ENCODE results near the gene BCAP29.

Gene BCAP29

GRCh38 chr7:107563775-107564552 lies 16.1 kb upstream of the BCAP29 start, which contains the start of the genes COG5 and DUS4L:
COG5 (minus strand) TSS chr7:107563920; CDS start chr7:107563896, 24 bp downstream.
DUS4L (plus strand) TSS chr7:107563971; CDS start chr7:107567071, 3,100 bp downstream.
- Mint-ChIP-seq H3K4me1 (peaks cover 60% of the 10 kb centered on the region), H3K4me3 (peak within 1 kb of the TSS; percentile 78), H3K27ac (ENCODE audit: low read depth) (peak within 1 kb of the TSS; percentile 92), H3K27me3 (no peaks in the 10 kb centered on the region), H3K36me3 (ENCODE audit: insufficient read depth) (peaks cover 8% of the 10 kb centered on the region), H3K9me3 (no peaks in the 10 kb centered on the region)
- DNase-seq (ENCODE audit: low spot score in 2 of 2) = peak; percentile 71 to 74
- peak; percentile 90 for ATAC-seq (replicated peaks; ENCODE audit: extremely low read depth, poor library complexity, severe bottlenecking)

- H3K4me3 Mint-ChIP-seq = peak overlapping the region; percentile 78
- ATAC-seq (replicated peaks; ENCODE audit: extremely low read depth, poor library complexity, severe bottlenecking) (no peak), DNase-seq (ENCODE audit: low spot score in 2 of 2) (no peak)
- H3K4me1 Mint-ChIP-seq = peaks cover 55% of the 10 kb centered on the region
- no peaks in the 10 kb centered on the region for H3K9me3 Mint-ChIP-seq
- H3K27ac Mint-ChIP-seq (ENCODE audit: low read depth) = peak overlapping the region; percentile 92
- H3K36me3 Mint-ChIP-seq (ENCODE audit: insufficient read depth) = peaks cover 8% of the 10 kb centered on the region
- H3K27me3 Mint-ChIP-seq = no peaks in the 10 kb centered on the region
These were observed 15.3 kb upstream of the BCAP29 start for GRCh38 chr7:107564553-107565298.

DNA sequence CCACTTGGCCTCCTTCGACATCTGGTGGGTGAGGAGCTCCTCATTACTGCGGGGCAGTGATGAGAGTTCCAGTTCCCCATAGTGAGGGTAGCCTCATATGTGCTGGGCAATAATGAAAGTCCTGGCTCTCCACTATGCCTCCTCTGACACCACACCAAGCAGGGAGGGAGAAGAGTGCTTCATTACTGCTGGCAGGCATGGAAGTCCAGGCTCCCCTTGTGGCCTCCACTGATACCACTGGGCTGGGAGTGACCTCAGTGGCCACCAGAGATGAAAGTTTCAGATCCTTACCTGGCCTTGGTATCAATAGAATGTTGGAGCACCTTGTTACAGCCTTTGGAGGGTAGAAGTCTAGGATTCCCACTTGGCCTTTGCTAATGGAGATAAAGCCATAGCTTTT lies 9.7 kb upstream of the BCAP29 start:
- H3K27ac Mint-ChIP-seq (ENCODE audit: low read depth) = no peak overlapping the region
- DNase-seq (ENCODE audit: low spot score in 2 of 2) = no peak
- peaks cover 6% of the 10 kb centered on the region for H3K4me1 Mint-ChIP-seq
- ATAC-seq (replicated peaks; ENCODE audit: extremely low read depth, poor library complexity, severe bottlenecking) = no peak
- H3K27me3 Mint-ChIP-seq = no peaks in the 10 kb centered on the region
- H3K4me3 Mint-ChIP-seq = no peak overlapping the region
- H3K9me3 Mint-ChIP-seq = no peaks in the 10 kb centered on the region
- peaks cover 4% of the 10 kb centered on the region for H3K36me3 Mint-ChIP-seq (ENCODE audit: insufficient read depth)

- H3K4me1 Mint-ChIP-seq = no peaks in the 10 kb centered on the region
- ATAC-seq (replicated peaks; ENCODE audit: extremely low read depth, poor library complexity, severe bottlenecking) (no peak), DNase-seq (ENCODE audit: low spot score in 2 of 2) (no peak)
- no peak overlapping the region for H3K4me3 Mint-ChIP-seq
- no peaks in the 10 kb centered on the region for H3K27me3 Mint-ChIP-seq
- H3K27ac Mint-ChIP-seq (ENCODE audit: low read depth) = no peak overlapping the region
- H3K9me3 Mint-ChIP-seq = no peaks in the 10 kb centered on the region
- peaks cover 8% of the 10 kb centered on the region for H3K36me3 Mint-ChIP-seq (ENCODE audit: insufficient read depth)
These were observed 6.5 kb upstream of the BCAP29 start for GRCh38 chr7:107573537-107573936.

DNA sequence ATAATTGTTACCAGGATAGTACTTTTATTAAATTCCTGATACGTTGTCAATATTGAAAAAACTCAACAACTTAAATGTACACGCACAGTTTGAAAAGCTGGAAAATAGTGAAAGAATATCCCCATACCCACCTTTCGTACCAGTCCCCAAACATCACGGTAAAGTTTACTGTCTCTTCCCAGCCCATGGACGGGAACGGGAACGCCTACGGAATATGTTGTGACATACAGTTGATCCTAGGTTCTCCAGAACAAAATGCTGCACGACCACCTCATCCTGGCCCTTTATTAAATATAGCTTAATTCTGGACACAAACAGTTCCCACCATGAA lies 527 bp upstream of the BCAP29 start:
- Mint-ChIP-seq H3K4me1 (peaks cover 18% of the 10 kb centered on the region), H3K27ac (ENCODE audit: low read depth) (peak overlapping the region; percentile 36), H3K9me3 (no peaks in the 10 kb centered on the region), H3K4me3 (peak overlapping the region; percentile 79), H3K36me3 (ENCODE audit: insufficient read depth) (peaks cover 4% of the 10 kb centered on the region), H3K27me3 (no peaks in the 10 kb centered on the region)
- no peak for ATAC-seq (replicated peaks; ENCODE audit: extremely low read depth, poor library complexity, severe bottlenecking)
- DNase-seq (ENCODE audit: low spot score in 2 of 2) = no peak

DNA sequence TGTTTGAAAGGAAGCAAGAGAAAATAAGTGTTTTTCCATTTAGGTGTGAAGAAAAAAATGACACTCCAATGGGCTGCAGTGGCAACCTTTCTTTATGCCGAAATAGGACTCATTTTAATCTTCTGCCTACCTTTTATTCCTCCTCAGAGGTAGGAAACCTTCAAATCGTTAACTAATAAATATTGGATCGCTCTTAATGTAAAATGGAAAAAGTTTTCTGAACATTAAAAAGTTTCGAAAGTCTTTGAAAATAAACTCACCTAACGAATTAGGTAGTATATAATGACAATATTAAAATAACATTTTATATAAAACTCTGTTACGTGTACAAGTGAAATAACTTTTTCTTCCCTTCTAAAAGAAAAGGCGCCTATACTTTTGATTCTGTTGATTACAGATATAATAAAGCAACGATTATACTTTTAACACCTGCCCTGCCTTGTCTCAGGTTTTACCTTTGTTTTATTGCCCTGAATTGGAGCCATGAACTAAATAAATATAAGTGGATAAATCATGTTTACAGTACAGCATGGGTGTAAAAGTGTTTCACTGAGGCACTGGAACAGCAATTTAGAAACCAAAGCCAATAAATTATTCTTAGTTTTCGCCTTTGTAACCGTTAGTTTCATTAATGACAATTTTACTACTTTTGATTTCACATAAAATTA lies 804 bp downstream of the BCAP29 start:
- peak overlapping the region; percentile 79 for H3K4me3 Mint-ChIP-seq
- ATAC-seq (replicated peaks; ENCODE audit: extremely low read depth, poor library complexity, severe bottlenecking) = no peak
- H3K9me3 Mint-ChIP-seq = no peaks in the 10 kb centered on the region
- H3K27me3 Mint-ChIP-seq = no peaks in the 10 kb centered on the region
- peak overlapping the region; percentile 36 for H3K27ac Mint-ChIP-seq (ENCODE audit: low read depth)
- peaks cover 18% of the 10 kb centered on the region for H3K4me1 Mint-ChIP-seq
- H3K36me3 Mint-ChIP-seq (ENCODE audit: insufficient read depth) = peaks cover 6% of the 10 kb centered on the region
- no peak for DNase-seq (ENCODE audit: low spot score in 2 of 2)

DNA sequence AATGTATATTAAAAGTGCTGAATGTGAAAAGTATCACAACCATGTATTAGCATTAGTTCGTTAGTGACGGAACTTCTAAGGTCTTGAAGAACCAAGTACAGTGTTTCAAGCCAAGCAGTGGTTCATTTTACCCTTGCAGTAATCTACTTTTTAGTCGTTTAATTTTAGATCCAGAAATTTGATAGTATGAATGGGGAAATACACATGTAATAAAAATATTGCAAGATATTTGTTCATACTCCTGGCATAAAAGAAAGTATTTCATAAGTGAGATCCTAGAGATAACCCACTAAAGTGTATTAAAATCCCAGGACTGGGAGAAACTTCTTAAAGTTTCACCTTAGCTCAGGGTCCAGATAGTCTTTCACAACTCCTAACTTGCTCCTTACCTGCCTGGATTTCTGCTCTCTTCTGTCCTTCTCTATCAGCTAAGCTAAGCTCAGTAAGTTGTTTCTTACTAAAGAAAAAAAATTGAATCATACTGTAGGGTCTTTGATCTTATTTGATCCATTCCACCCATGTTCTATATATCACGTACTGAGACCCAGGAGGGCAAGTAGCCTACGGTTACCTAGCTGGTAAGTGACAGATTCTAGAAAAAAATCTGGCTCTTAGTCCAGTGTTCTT lies 1.5 kb downstream of the BCAP29 start:
- H3K27me3 Mint-ChIP-seq = no peaks in the 10 kb centered on the region
- H3K36me3 Mint-ChIP-seq (ENCODE audit: insufficient read depth) = peaks cover 6% of the 10 kb centered on the region
- H3K4me3 Mint-ChIP-seq = peak overlapping the region; percentile 79
- H3K9me3 Mint-ChIP-seq = no peaks in the 10 kb centered on the region
- no peak for ATAC-seq (replicated peaks; ENCODE audit: extremely low read depth, poor library complexity, severe bottlenecking)
- H3K4me1 Mint-ChIP-seq = peaks cover 18% of the 10 kb centered on the region
- no peak for DNase-seq (ENCODE audit: low spot score in 2 of 2)
- peak overlapping the region; percentile 36 for H3K27ac Mint-ChIP-seq (ENCODE audit: low read depth)

DNA sequence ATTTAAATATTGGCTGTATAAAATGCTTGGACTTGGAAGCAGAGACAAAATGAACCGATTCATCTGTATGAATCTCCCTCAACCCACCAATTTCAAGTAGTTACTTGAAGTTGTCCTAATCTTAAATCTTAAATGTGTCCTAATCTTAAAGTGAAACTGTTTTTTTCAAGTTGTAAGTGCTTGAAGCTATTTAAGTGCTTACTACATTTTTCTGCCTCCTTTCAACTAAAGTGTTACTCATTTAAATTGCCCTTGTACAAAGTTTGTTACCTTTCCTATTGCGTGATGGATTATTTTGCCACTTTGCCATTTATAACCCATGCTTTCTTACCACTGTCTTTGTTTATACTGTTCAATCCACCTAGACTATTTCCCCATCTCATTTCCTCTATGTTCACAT lies 2.8 kb downstream of the BCAP29 start:
- H3K4me3 Mint-ChIP-seq = no peak overlapping the region
- H3K27ac Mint-ChIP-seq (ENCODE audit: low read depth) = no peak overlapping the region
- peaks cover 6% of the 10 kb centered on the region for H3K36me3 Mint-ChIP-seq (ENCODE audit: insufficient read depth)

DNA sequence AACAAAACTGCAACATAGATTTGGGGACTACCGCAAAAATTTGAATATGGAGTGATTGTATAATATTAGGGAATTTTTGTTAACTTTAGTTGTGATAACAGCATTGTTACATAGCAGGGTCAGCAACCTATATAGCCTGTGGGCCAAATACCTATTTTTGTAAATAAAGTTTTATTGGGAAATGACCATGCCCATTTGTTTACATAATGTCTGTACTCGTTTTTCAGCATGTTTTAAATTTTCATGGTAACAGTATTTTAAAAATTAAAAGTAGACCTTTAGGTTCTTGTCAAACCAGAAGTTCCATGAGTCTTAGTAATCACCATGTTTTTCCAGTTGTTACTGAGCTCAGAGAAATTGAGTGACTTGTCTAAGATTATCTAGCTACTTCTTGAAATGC lies 4.7 kb downstream of the BCAP29 start:
- Mint-ChIP-seq H3K9me3 (no peaks in the 10 kb centered on the region), H3K4me3 (no peak overlapping the region), H3K27ac (ENCODE audit: low read depth) (no peak overlapping the region), H3K4me1 (peaks cover 23% of the 10 kb centered on the region), H3K36me3 (ENCODE audit: insufficient read depth) (peaks cover 4% of the 10 kb centered on the region), H3K27me3 (no peaks in the 10 kb centered on the region)
- DNase-seq (ENCODE audit: low spot score in 2 of 2) (no peak), ATAC-seq (replicated peaks; ENCODE audit: extremely low read depth, poor library complexity, severe bottlenecking) (no peak)

More for the DNA sequence above, 2.8 kb downstream of the BCAP29 start:
- peaks cover 18% of the 10 kb centered on the region for H3K4me1 Mint-ChIP-seq
- ATAC-seq (replicated peaks; ENCODE audit: extremely low read depth, poor library complexity, severe bottlenecking) = no peak
- H3K27me3 Mint-ChIP-seq = no peaks in the 10 kb centered on the region
- H3K9me3 Mint-ChIP-seq = no peaks in the 10 kb centered on the region
- no peak for DNase-seq (ENCODE audit: low spot score in 2 of 2)

- Mint-ChIP-seq H3K4me1 (peaks cover 5% of the 10 kb centered on the region), H3K4me3 (no peak overlapping the region), H3K27me3 (no peaks in the 10 kb centered on the region), H3K9me3 (no peaks in the 10 kb centered on the region), H3K36me3 (ENCODE audit: insufficient read depth) (peaks cover 7% of the 10 kb centered on the region), H3K27ac (ENCODE audit: low read depth) (no peak overlapping the region)
- no peak for DNase-seq (ENCODE audit: low spot score in 2 of 2)
- ATAC-seq (replicated peaks; ENCODE audit: extremely low read depth, poor library complexity, severe bottlenecking) = no peak
These were observed 8.6 kb downstream of the BCAP29 start for GRCh38 chr7:107588529-107589130.

DNA sequence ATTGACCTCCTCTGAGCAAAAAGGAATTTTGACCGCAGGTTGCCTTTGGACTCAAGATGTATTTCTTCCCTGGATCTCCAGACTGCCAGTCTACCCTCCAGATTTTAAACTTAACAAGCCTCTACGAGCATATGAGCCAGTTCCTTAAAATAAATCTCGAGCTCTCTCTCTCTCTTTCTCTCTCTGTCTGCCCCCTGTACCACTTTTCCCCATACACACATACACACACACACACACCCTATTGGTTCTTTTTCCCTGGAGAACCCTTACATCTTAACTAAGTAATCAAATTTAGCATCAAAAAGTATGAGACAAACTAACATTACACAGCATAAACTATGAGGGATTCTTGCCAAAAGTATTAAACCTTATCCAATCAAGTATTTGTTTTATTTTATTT lies 11.4 kb downstream of the BCAP29 start:
- Mint-ChIP-seq H3K4me3 (no peak overlapping the region), H3K27me3 (no peaks in the 10 kb centered on the region), H3K27ac (ENCODE audit: low read depth) (no peak overlapping the region), H3K36me3 (ENCODE audit: insufficient read depth) (peaks cover 9% of the 10 kb centered on the region), H3K4me1 (peaks cover 5% of the 10 kb centered on the region), H3K9me3 (no peaks in the 10 kb centered on the region)
- ATAC-seq (replicated peaks; ENCODE audit: extremely low read depth, poor library complexity, severe bottlenecking) (no peak), DNase-seq (ENCODE audit: low spot score in 2 of 2) (no peak)
